HL-60 (cell line): ENCODE results near the gene SUCO.
"Not testable (repeated sequence)": the region's sequence is repeated elsewhere in the genome, so short reads cannot be mapped to it uniquely, and the experiment has no call there.

Source experiments
- DNase-seq, 2 experiments: peaks; one replicate each; pipeline ENCODE4 v3.0.0-alpha.2; 2010 to 2020; ENCODE audit warnings: low read depth in 1 of 2, low spot score in 1 of 2
- H3K27ac ChIP-seq: fragments of 250-450 bp; sonication (Bioruptor Pico); replicated peaks from 2 replicates; pipeline ENCODE4 v1.5.1; 2020; ENCODE audit warnings: mild to moderate bottlenecking, moderate library complexity
- H3K27me3 ChIP-seq: fragments of 250-450 bp; sonication (Bioruptor Pico); 2 replicates; pipeline ENCODE4 v1.5.1; 2021; ENCODE audit warnings: mild to moderate bottlenecking, moderate library complexity; ENCODE audit not compliant: insufficient read depth, poor library complexity, severe bottlenecking
- H3K4me3 ChIP-seq: replicated peaks from 2 replicates; pipeline ENCODE4 v1.5.1; 2011; ENCODE audit warnings: mild to moderate bottlenecking, control low read depth, low read length; ENCODE audit not compliant: insufficient read depth
- CTCF ChIP-seq: IDR thresholded peaks from one replicate; pipeline ENCODE4 v1.5.1; 2011; ENCODE audit warnings: low read length, control low read depth, inconsistent platforms; ENCODE audit not compliant: insufficient read depth
- GABPA ChIP-seq: IDR thresholded peaks from 2 replicates; pipeline ENCODE4 v1.6.1; 2012; ENCODE audit warnings: low read depth
- POLR2AphosphoS5 ChIP-seq: IDR thresholded peaks from 2 replicates; pipeline ENCODE4 v1.6.1; 2012; ENCODE audit warnings: low read depth
- REST ChIP-seq: IDR thresholded peaks from 2 replicates; pipeline ENCODE4 v1.6.1; 2012; ENCODE audit warnings: low read depth; ENCODE audit not compliant: insufficient replicate concordance
- SPI1 ChIP-seq: IDR thresholded peaks from 2 replicates; pipeline ENCODE4 v1.6.1; 2012; ENCODE audit warnings: low read depth, mild to moderate bottlenecking, borderline replicate concordance

Gene SUCO

GRCh38 chr1:172585861-172586260 lies 52.9 kb downstream of the SUCO start:
- Histone ChIP-seq H3K27ac (no peak overlapping the region), H3K4me3 (no peak overlapping the region), H3K27me3 (no peaks in the 10 kb centered on the region)
- no peak for DNase-seq
- TF ChIP-seq CTCF (no peak), POLR2AphosphoS5 (no peak), GABPA (no peak), REST (no peak), SPI1 (no peak)

- Histone ChIP-seq H3K4me3 (no peak overlapping the region), H3K27me3 (no peaks in the 10 kb centered on the region), H3K27ac (no peak overlapping the region)
- TF ChIP-seq CTCF = no peak
- DNase-seq = no peak
Observed at GRCh38 chr1:172588296-172589291, 55.6 kb downstream of the SUCO start.

GRCh38 chr1:172589553-172589952 lies 56.6 kb downstream of the SUCO start:
- no peak for DNase-seq
- H3K4me3 ChIP-seq = no peak overlapping the region
- no peak for TF ChIP-seq CTCF
- no peak for TF ChIP-seq POLR2AphosphoS5
- no peak for TF ChIP-seq SPI1
- TF ChIP-seq REST = no peak
- TF ChIP-seq GABPA = no peak
- no peaks in the 10 kb centered on the region for H3K27me3 ChIP-seq
- no peak overlapping the region for H3K27ac ChIP-seq

- H3K27ac ChIP-seq, DNase-seq, H3K27me3 ChIP-seq, H3K4me3 ChIP-seq: not testable (repeated sequence)
Observed at GRCh38 chr1:172591429-172591828, 58.5 kb downstream of the SUCO start.

- not testable (repeated sequence) for DNase-seq, H3K4me3 ChIP-seq, H3K27ac ChIP-seq
Observed at GRCh38 chr1:172595066-172595465, 62.1 kb downstream of the SUCO start.

GRCh38 chr1:172596782-172597181 lies 63.8 kb downstream of the SUCO start:
- H3K27me3 ChIP-seq, DNase-seq, H3K27ac ChIP-seq, H3K4me3 ChIP-seq: not testable (repeated sequence)

More at GRCh38 chr1:172595066-172595465, 62.1 kb downstream of the SUCO start:
- not testable (repeated sequence) for H3K27me3 ChIP-seq
